ENCODE results near the gene KCNJ8.

KCNJ8 gene

DNA sequence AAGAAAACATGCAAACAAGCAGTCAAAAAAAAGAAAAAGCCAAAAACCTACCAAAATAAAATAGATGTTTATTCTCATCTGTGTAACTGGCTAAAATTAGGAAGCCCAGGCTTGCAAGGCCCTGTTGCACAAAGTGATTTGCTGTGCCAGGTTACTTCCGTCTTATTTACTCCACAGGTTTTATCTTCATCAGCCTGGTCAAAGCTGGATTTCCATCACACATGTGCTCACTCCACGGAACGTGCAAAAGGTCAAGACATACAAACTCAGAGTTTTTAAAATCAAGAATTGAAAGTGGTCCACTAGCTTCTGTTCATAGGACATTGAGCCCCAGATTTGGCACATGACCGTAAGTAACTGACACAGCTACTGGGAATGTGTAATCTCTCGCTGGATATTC is 14.8 kb downstream of the KCNJ8 start:
- Histone ChIP-seq H3K4me1 (ENCODE audit: insufficient read depth, low read length) (no peaks in the 10 kb centered on the region), H3K27ac (ENCODE audit: low read depth, low read length) (no peak overlapping the region), H3K27me3 (ENCODE audit: insufficient read depth, low read length) (no peaks in the 10 kb centered on the region), H3K9me3 (ENCODE audit: insufficient read depth, low read depth, low read length) (no peaks in the 10 kb centered on the region), H3K36me3 (ENCODE audit: insufficient read depth, low read length) (no peaks in the 10 kb centered on the region), H3K9ac (ENCODE audit: low read depth, low read length) (no peak overlapping the region), H3K4me3 (ENCODE audit: low read length) (no peak overlapping the region)
- 95% methylated on average over 5 of the region's 5 CpGs for WGBS

- 84% methylated on average over 2 of the region's 2 CpGs for WGBS
These were observed 16.8 kb downstream of the KCNJ8 start for GRCh38 chr12:21757735-21758134.

GRCh38 chr12:21756699-21757098 is 17.8 kb downstream of the KCNJ8 start:
- Histone ChIP-seq H3K36me3 (ENCODE audit: insufficient read depth, low read length) (no peaks in the 10 kb centered on the region), H3K9me3 (ENCODE audit: insufficient read depth, low read depth, low read length) (no peaks in the 10 kb centered on the region), H3K27me3 (ENCODE audit: insufficient read depth, low read length) (no peaks in the 10 kb centered on the region), H3K27ac (ENCODE audit: low read depth, low read length) (no peak overlapping the region), H3K9ac (ENCODE audit: low read depth, low read length) (no peak overlapping the region), H3K4me1 (ENCODE audit: insufficient read depth, low read length) (no peaks in the 10 kb centered on the region), H3K4me3 (ENCODE audit: low read length) (no peak overlapping the region)
- WGBS = 94% methylated on average over 4 of the region's 4 CpGs

More at GRCh38 chr12:21757735-21758134, 16.8 kb downstream of the KCNJ8 start:
- no peaks in the 10 kb centered on the region for H3K27me3 ChIP-seq (ENCODE audit: insufficient read depth, low read length)
- no peak overlapping the region for H3K4me3 ChIP-seq (ENCODE audit: low read length)
- no peak overlapping the region for H3K9ac ChIP-seq (ENCODE audit: low read depth, low read length)
- H3K27ac ChIP-seq (ENCODE audit: low read depth, low read length) = no peak overlapping the region
- H3K4me1 ChIP-seq (ENCODE audit: insufficient read depth, low read length) = no peaks in the 10 kb centered on the region
- no peaks in the 10 kb centered on the region for H3K36me3 ChIP-seq (ENCODE audit: insufficient read depth, low read length)
- no peaks in the 10 kb centered on the region for H3K9me3 ChIP-seq (ENCODE audit: insufficient read depth, low read depth, low read length)

DNA sequence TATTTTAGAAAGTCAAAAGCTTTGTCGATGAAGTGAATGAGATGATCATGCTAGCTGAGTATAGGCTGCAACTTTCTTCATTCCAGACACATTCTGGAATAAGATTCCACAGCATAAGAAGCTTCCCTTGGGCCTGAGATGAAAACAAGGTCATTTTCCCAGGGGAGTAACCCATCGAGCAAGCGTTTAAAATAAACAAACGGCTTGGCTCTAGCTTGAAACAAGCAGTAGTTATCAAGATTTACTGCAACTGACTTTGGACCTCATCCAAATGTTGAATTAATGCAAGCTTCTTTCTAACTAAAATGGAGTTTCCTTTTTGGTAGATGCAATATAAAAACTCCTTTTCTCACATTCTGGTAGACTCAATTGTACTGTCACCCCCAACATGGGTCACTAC is 23.0 kb downstream of the KCNJ8 start:
- Histone ChIP-seq H3K27me3 (ENCODE audit: insufficient read depth, low read length) (no peaks in the 10 kb centered on the region), H3K36me3 (ENCODE audit: insufficient read depth, low read length) (no peaks in the 10 kb centered on the region), H3K4me1 (ENCODE audit: insufficient read depth, low read length) (no peaks in the 10 kb centered on the region), H3K9me3 (ENCODE audit: insufficient read depth, low read depth, low read length) (no peaks in the 10 kb centered on the region), H3K27ac (ENCODE audit: low read depth, low read length) (no peak overlapping the region), H3K4me3 (ENCODE audit: low read length) (no peak overlapping the region), H3K9ac (ENCODE audit: low read depth, low read length) (no peak overlapping the region)
- 80% methylated on average over 4 of the region's 4 CpGs for WGBS

DNA sequence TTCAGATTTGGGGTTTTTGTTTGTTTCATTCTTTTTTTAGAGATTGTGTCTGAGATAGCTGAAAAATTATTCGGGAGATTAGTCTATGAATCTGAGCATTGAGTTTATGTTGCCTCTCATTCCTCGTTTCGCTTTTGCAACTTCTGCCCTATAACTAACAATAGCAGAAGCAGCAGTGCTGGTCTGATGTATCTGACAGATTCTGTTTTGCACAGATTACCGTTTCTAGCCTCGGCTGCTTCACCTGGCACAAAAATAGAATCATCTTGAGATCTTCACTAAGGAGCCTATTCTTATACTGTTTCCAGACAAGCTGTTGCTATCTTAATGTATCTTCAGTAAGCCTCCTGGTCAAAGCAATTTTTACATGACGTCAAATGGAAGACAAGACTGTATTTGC is 29.2 kb downstream of the KCNJ8 start:
- no peaks in the 10 kb centered on the region for H3K9me3 ChIP-seq (ENCODE audit: insufficient read depth, low read depth, low read length)
- no peak overlapping the region for H3K4me3 ChIP-seq (ENCODE audit: low read length)
- no peaks in the 10 kb centered on the region for H3K36me3 ChIP-seq (ENCODE audit: insufficient read depth, low read length)
- 94% methylated on average over 6 of the region's 6 CpGs for WGBS
- no peak overlapping the region for H3K27ac ChIP-seq (ENCODE audit: low read depth, low read length)
- no peak overlapping the region for H3K9ac ChIP-seq (ENCODE audit: low read depth, low read length)
- no peaks in the 10 kb centered on the region for H3K4me1 ChIP-seq (ENCODE audit: insufficient read depth, low read length)
- no peaks in the 10 kb centered on the region for H3K27me3 ChIP-seq (ENCODE audit: insufficient read depth, low read length)

DNA sequence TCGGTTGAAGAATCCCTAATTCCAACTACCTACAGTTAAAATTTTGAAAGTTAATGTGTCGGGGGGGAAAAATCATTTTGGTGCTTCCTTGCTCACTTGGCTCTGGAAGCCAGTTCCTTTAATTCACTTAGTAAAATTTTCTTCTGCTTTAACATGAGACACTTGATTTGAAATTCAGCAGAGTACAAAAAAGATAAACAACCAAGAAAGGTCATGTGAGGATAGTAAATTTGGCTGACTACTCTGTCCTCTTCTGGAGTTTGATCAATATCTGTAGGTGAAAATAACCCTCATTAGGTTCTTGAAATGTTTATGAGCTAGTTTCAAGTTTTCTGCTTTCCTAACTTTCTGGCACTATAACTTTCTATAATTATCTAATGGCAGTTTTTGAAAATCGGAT is 43.4 kb downstream of the KCNJ8 start:
- no peaks in the 10 kb centered on the region for H3K4me1 ChIP-seq (ENCODE audit: insufficient read depth, low read length)
- H3K9me3 ChIP-seq (ENCODE audit: insufficient read depth, low read depth, low read length) = no peaks in the 10 kb centered on the region
- H3K27ac ChIP-seq (ENCODE audit: low read depth, low read length) = no peak overlapping the region
- no peaks in the 10 kb centered on the region for H3K27me3 ChIP-seq (ENCODE audit: insufficient read depth, low read length)
- no peaks in the 10 kb centered on the region for H3K36me3 ChIP-seq (ENCODE audit: insufficient read depth, low read length)
- 100% methylated on average over 1 of the region's 3 CpGs for WGBS
- H3K9ac ChIP-seq (ENCODE audit: low read depth, low read length) = no peak overlapping the region
- no peak overlapping the region for H3K4me3 ChIP-seq (ENCODE audit: low read length)

GRCh38 chr12:21725731-21726130 is 48.8 kb downstream of the KCNJ8 start:
- Histone ChIP-seq H3K27ac (ENCODE audit: low read depth, low read length) (no peak overlapping the region), H3K27me3 (ENCODE audit: insufficient read depth, low read length) (no peaks in the 10 kb centered on the region), H3K4me1 (ENCODE audit: insufficient read depth, low read length) (no peaks in the 10 kb centered on the region), H3K4me3 (ENCODE audit: low read length) (no peak overlapping the region), H3K36me3 (ENCODE audit: insufficient read depth, low read length) (no peaks in the 10 kb centered on the region), H3K9me3 (ENCODE audit: insufficient read depth, low read depth, low read length) (no peaks in the 10 kb centered on the region), H3K9ac (ENCODE audit: low read depth, low read length) (no peak overlapping the region)
- 90% methylated on average over 3 of the region's 5 CpGs for WGBS

- Histone ChIP-seq H3K27me3 (ENCODE audit: insufficient read depth, low read length) (no peaks in the 10 kb centered on the region), H3K9me3 (ENCODE audit: insufficient read depth, low read depth, low read length) (no peaks in the 10 kb centered on the region), H3K9ac (ENCODE audit: low read depth, low read length) (no peak overlapping the region), H3K36me3 (ENCODE audit: insufficient read depth, low read length) (no peaks in the 10 kb centered on the region), H3K27ac (ENCODE audit: low read depth, low read length) (no peak overlapping the region), H3K4me1 (ENCODE audit: insufficient read depth, low read length) (no peaks in the 10 kb centered on the region), H3K4me3 (ENCODE audit: low read length) (no peak overlapping the region)
- 89% methylated on average over 2 of the region's 3 CpGs for WGBS
These were observed 55.4 kb downstream of the KCNJ8 start for GRCh38 chr12:21718944-21719650.

GRCh38 chr12:21718403-21718802 is 56.1 kb downstream of the KCNJ8 start:
- Histone ChIP-seq H3K27me3 (ENCODE audit: insufficient read depth, low read length) (no peaks in the 10 kb centered on the region), H3K4me1 (ENCODE audit: insufficient read depth, low read length) (no peaks in the 10 kb centered on the region), H3K9me3 (ENCODE audit: insufficient read depth, low read depth, low read length) (no peaks in the 10 kb centered on the region), H3K27ac (ENCODE audit: low read depth, low read length) (no peak overlapping the region), H3K4me3 (ENCODE audit: low read length) (no peak overlapping the region), H3K9ac (ENCODE audit: low read depth, low read length) (no peak overlapping the region), H3K36me3 (ENCODE audit: insufficient read depth, low read length) (no peaks in the 10 kb centered on the region)
- WGBS = 100% methylated on average over 1 of the region's 1 CpG

- WGBS = 93% methylated on average over 5 of the region's 5 CpGs
- Histone ChIP-seq H3K27me3 (ENCODE audit: insufficient read depth, low read length) (no peaks in the 10 kb centered on the region), H3K27ac (ENCODE audit: low read depth, low read length) (no peak overlapping the region), H3K9me3 (ENCODE audit: insufficient read depth, low read depth, low read length) (no peaks in the 10 kb centered on the region), H3K36me3 (ENCODE audit: insufficient read depth, low read length) (no peaks in the 10 kb centered on the region), H3K4me1 (ENCODE audit: insufficient read depth, low read length) (no peaks in the 10 kb centered on the region), H3K9ac (ENCODE audit: low read depth, low read length) (no peak overlapping the region), H3K4me3 (ENCODE audit: low read length) (no peak overlapping the region)
These were observed 56.7 kb downstream of the KCNJ8 start for GRCh38 chr12:21717767-21718166.

GRCh38 chr12:21715386-21715785 is 59.1 kb downstream of the KCNJ8 start:
- H3K4me3 ChIP-seq (ENCODE audit: low read length) = no peak overlapping the region
- no peak overlapping the region for H3K9ac ChIP-seq (ENCODE audit: low read depth, low read length)
- no peak overlapping the region for H3K27ac ChIP-seq (ENCODE audit: low read depth, low read length)
- H3K27me3 ChIP-seq (ENCODE audit: insufficient read depth, low read length) = no peaks in the 10 kb centered on the region
- WGBS = 57% methylated on average over 2 of the region's 2 CpGs
- H3K4me1 ChIP-seq (ENCODE audit: insufficient read depth, low read length) = no peaks in the 10 kb centered on the region
- H3K9me3 ChIP-seq (ENCODE audit: insufficient read depth, low read depth, low read length) = no peaks in the 10 kb centered on the region
- H3K36me3 ChIP-seq (ENCODE audit: insufficient read depth, low read length) = no peaks in the 10 kb centered on the region
